MCF 10A (cell line): ENCODE results near the gene ZNF391. TPM values are rescaled to one million over a fixed set of nuclear protein-coding genes. Genes with fewer than 3 reads are reported as not detected.
A peak's percentile ranks its signal among the peaks of the same experiment; 100 is the strongest.

Experiments used
- BruUV-seq: library from RNA; stranded (reverse); fragments of 400-500 nt; replicated peaks from 2 replicates; lab custom pipeline; 2021; lab: Mats Ljungman, UMichigan
- CTCF ChIA-PET: fragments of 300-600 bp; sonication (Branson Sonifier 250); formaldehyde crosslinking; extraction: SDS; loops from one replicate; lab custom pipeline; 2021; ENCODE audit warnings: antibody characterized with exemption, inconsistent platforms; lab: Yijun Ruan, JAX
- POLR2A ChIA-PET: fragments of 300-600, 350-650 bp; sonication (Branson Sonifier 250); formaldehyde crosslinking; extraction: SDS; loops from one replicate; lab custom pipeline; 2020; ENCODE audit warnings: antibody characterized with exemption, inconsistent platforms; lab: Yijun Ruan, JAX
- DNase-seq: peaks from one replicate; pipeline ENCODE4 v3.0.0-alpha.2; 2018; ENCODE audit not compliant: unreplicated experiment
- H3K27ac Mint-ChIP-seq: one replicate; pipeline ENCODE4 v1.8.0; 2022; ENCODE audit warnings: mild to moderate bottlenecking, low read depth, mixed read lengths; ENCODE audit not compliant: unreplicated experiment
- H3K27me3 Mint-ChIP-seq: one replicate; pipeline ENCODE4 v1.8.0; 2022; ENCODE audit warnings: mixed read lengths; ENCODE audit not compliant: insufficient read depth, unreplicated experiment
- H3K36me3 Mint-ChIP-seq: one replicate; pipeline ENCODE4 v1.8.0; 2022; ENCODE audit warnings: mild to moderate bottlenecking, moderate library complexity, mixed read lengths; ENCODE audit not compliant: insufficient read depth, unreplicated experiment
- H3K4me1 Mint-ChIP-seq: one replicate; pipeline ENCODE4 v1.8.0; 2022; ENCODE audit warnings: mixed read lengths; ENCODE audit not compliant: insufficient read depth, unreplicated experiment
- H3K4me3 Mint-ChIP-seq: one replicate; pipeline ENCODE4 v1.8.0; 2022; ENCODE audit warnings: mild to moderate bottlenecking, moderate library complexity, mixed read lengths; ENCODE audit not compliant: unreplicated experiment
- H3K9me3 Mint-ChIP-seq: one replicate; pipeline ENCODE4 v1.8.0; 2022; ENCODE audit warnings: mixed read lengths; ENCODE audit not compliant: unreplicated experiment
- CTCF ChIP-seq: fragments of 200-600 bp; IDR thresholded peaks from one replicate; pipeline ENCODE4 v1.8.0; 2022; ENCODE audit warnings: antibody characterized with exemption, mild to moderate bottlenecking; ENCODE audit not compliant: unreplicated experiment
- intact Hi-C: fragments of 100-400 bp; cut with micrococcal nuclease; formaldehyde crosslinking; loops from 2 replicates; pipeline ENCODE4 v1.14.1; 2022
- total RNA-seq: library from RNA; stranded (reverse); gene quantifications from 2 replicates; pipeline ENCODE4 v1.2.3, GENCODE V29; 2022

The ZNF391 gene
- total RNA-seq, 1 experiment from 2014 or later, result 8.3 TPM

- H3K36me3 Mint-ChIP-seq, result peaks cover 8% of the 10 kb centered on the region
- no peaks in the 10 kb centered on the region for H3K4me1 Mint-ChIP-seq
- no peaks in the 10 kb centered on the region for H3K27me3 Mint-ChIP-seq
- no peak overlapping the region for H3K4me3 Mint-ChIP-seq
- peaks cover 9% of the 10 kb centered on the region for H3K9me3 Mint-ChIP-seq
- BruUV-seq, result no TSS peak
- ChIA-PET CTCF (no interaction called here), POLR2A (no interaction called here)
- TF ChIP-seq CTCF, result no peak
- H3K27ac Mint-ChIP-seq, result no peak overlapping the region
- DNase-seq, result no peak
- intact Hi-C loops, result no loop called here
These were observed 54.4 kb downstream of the ZNF391 start for GRCh38 chr6:27442932-27443331.

GRCh38 chr6:27448456-27448855, 59.9 kb downstream of the ZNF391 start:
- Mint-ChIP-seq H3K27ac (no peak overlapping the region), H3K9me3 (peaks cover 28% of the 10 kb centered on the region), H3K4me1 (no peaks in the 10 kb centered on the region), H3K27me3 (no peaks in the 10 kb centered on the region), H3K36me3 (peaks cover 35% of the 10 kb centered on the region), H3K4me3 (no peak overlapping the region)
- ChIA-PET POLR2A (no interaction called here), CTCF (no interaction called here)
- intact Hi-C loops, result no loop called here
- DNase-seq, result no peak
- TF ChIP-seq CTCF, result no peak
- BruUV-seq, result no TSS peak

- Mint-ChIP-seq H3K4me1 (no peaks in the 10 kb centered on the region), H3K36me3 (peaks cover 68% of the 10 kb centered on the region), H3K27ac (no peak overlapping the region), H3K4me3 (no peak overlapping the region), H3K27me3 (no peaks in the 10 kb centered on the region), H3K9me3 (peaks cover 46% of the 10 kb centered on the region)
- BruUV-seq, result no TSS peak
- ChIA-PET POLR2A (interaction anchor here (0.6 kb wide), 1 partner anchor 439 kb away, joined by 6 read pairs; a partner anchor contains a TSS), CTCF (no interaction called here)
- no peak for DNase-seq
- intact Hi-C loops, result no loop called here
- TF ChIP-seq CTCF, result no peak
These were observed 63.3 kb downstream of the ZNF391 start for GRCh38 chr6:27451660-27452390.

DNA sequence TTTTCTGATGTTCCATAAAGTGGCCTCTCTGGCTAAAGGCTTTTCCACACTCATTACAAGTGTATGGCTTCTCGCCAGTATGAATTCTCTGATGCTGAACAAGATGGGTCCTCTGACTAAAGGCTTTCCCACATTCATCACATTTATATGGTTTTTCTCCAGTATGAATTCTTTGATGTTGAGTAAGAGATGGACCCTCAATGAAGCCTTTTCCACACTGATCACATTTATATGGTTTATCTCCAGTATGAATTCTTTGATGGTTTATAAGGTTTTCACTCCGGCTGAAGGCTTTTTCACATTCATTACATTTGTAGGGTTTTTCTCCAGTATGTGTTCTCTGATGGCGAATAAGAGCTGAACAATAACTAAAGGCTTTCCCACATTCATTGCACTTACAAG, 63.9 kb downstream of the ZNF391 start:
- peak; percentile 17 for DNase-seq
- H3K36me3 Mint-ChIP-seq, result peaks cover 70% of the 10 kb centered on the region
- no peak overlapping the region for H3K4me3 Mint-ChIP-seq
- no peak for TF ChIP-seq CTCF
- H3K4me1 Mint-ChIP-seq, result no peaks in the 10 kb centered on the region
- CTCF ChIA-PET, result no interaction called here
- no peak overlapping the region for H3K27ac Mint-ChIP-seq
- H3K27me3 Mint-ChIP-seq, result no peaks in the 10 kb centered on the region
- BruUV-seq, result TSS peak; percentile 16
- POLR2A ChIA-PET, result no interaction called here
- intact Hi-C loops, result no loop called here
- peaks cover 49% of the 10 kb centered on the region for H3K9me3 Mint-ChIP-seq

Other genes starting within 250 kb of the ZNF391 start
- gene PRSS16, start 141.1 kb upstream of the ZNF391 start, total RNA-seq, result 22.8 and 27.9 TPM in 2 replicates
- gene POM121L2, start 76.5 kb upstream of the ZNF391 start, total RNA-seq, result not detected in 2 replicates
- 8.9 and 10.1 TPM in 2 replicates for gene ZNF184, start 84.3 kb downstream of the ZNF391 start, total RNA-seq